Fibroblast of the aortic adventitia (primary cell): Measurements from ENCODE around the gene PEX26. TPM values are rescaled to one million over a fixed set of nuclear protein-coding genes. Genes with fewer than 3 reads are reported as not detected.
"Not testable (repeated sequence)": the region's sequence is repeated elsewhere in the genome, so short reads cannot be mapped to it uniquely, and the experiment has no call there.

Source experiments
- DNase-seq: peaks from one replicate; pipeline ENCODE4 v3.0.0-alpha.2; 2010; ENCODE audit warnings: low read depth
- H3K4me3 ChIP-seq: 2 replicates; pipeline ENCODE4 v1.5.1; 2011; ENCODE audit warnings: low read depth, mild to moderate bottlenecking, control low read depth, low read length, moderate library complexity
- CTCF ChIP-seq: IDR thresholded peaks from 2 replicates; pipeline ENCODE4 v1.5.1; 2011; ENCODE audit warnings: mild to moderate bottlenecking, low read length, control low read depth, inconsistent platforms; ENCODE audit not compliant: insufficient read depth
- total RNA-seq: library from RNA; depleted of rRNA; stranded (reverse); fragments of >200 nt; gene quantifications from 2 replicates; pipeline ENCODE4 v1.2.3, GENCODE V29; 2012; ENCODE audit warnings: low replicate concordance

Gene PEX26
- total RNA-seq, 1 donor, result 26.1 TPM

GRCh38 chr22:18071968-18072310 lies 5.9 kb upstream of the PEX26 start:
- no peak for DNase-seq
- TF ChIP-seq CTCF, result no peak
- H3K4me3 ChIP-seq, result no peak overlapping the region

GRCh38 chr22:18073467-18073866 lies 4.3 kb upstream of the PEX26 start:
- no peak for DNase-seq
- no peak overlapping the region for H3K4me3 ChIP-seq
- no peak for TF ChIP-seq CTCF

GRCh38 chr22:18073927-18074326 lies 3.9 kb upstream of the PEX26 start:
- not testable (repeated sequence) for H3K4me3 ChIP-seq, DNase-seq

- DNase-seq, result no peak
- no peak overlapping the region for H3K4me3 ChIP-seq
- no peak for TF ChIP-seq CTCF
These were observed 2.6 kb upstream of the PEX26 start for GRCh38 chr22:18075101-18075719.

GRCh38 chr22:18075720-18076497 lies 1.9 kb upstream of the PEX26 start:
- peak overlapping the region; percentile 33 for H3K4me3 ChIP-seq
- peak; percentile 97 for DNase-seq
- TF ChIP-seq CTCF, result peak; percentile 83

- no peak for TF ChIP-seq CTCF
- DNase-seq, result no peak
These were observed 627 bp upstream of the PEX26 start for GRCh38 chr22:18077087-18077638.

GRCh38 chr22:18078329-18079041 lies 695 bp downstream of the PEX26 start:
- peak; percentile 28 for TF ChIP-seq CTCF
- H3K4me3 ChIP-seq, result peak overlapping the region; percentile 99
- peak; percentile 21 for DNase-seq

More at GRCh38 chr22:18077087-18077638, 627 bp upstream of the PEX26 start:
- H3K4me3 ChIP-seq, result peak overlapping the region; percentile 99
